Measurements from ENCODE around the gene NCF2.

DNA sequence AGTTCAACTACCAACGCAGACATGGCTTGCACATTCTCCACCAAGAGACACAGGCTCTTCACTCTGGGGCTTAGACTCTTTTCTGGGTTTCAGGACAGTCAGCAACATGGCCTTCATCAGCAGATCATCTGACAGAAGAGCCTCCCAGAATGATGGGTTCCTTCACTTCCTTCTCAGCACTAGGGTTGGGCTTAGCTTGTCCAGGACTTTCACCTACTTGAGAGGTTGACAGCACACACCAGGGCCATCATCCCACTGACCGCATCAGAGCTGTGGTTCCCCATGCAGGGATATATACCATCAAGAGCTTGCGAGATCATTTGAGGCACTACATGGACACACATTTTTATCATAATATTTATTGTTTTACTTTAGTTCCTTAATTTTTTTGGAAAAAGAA is 10.4 kb upstream of the NCF2 start:
- TF ChIP-seq CTCF (conservative IDR thresholded peaks at IDR 0.05; ENCODE audit: low read depth, low read length) (no peak), EZH2 (IDR thresholded peaks at IDR 0.05; ENCODE audit: borderline replicate concordance, low read depth, low read length, poor library complexity, severe bottlenecking) (no peak)

Measured in A673 (cell line).